H1 (cell line): Measurements from ENCODE around the gene RANBP17. TPM values are rescaled to one million over a fixed set of nuclear protein-coding genes. Genes with fewer than 3 reads are reported as not detected.

Experiments
- CTCF ChIA-PET: fragments of 300-600 bp; sonication (Branson Sonifier 250); formaldehyde crosslinking; loops from one replicate; lab custom pipeline; 2021; ENCODE audit not compliant: partially characterized antibody; lab: Charles Lee
- POLR2A ChIA-PET: fragments of 300-600 bp; sonication (Branson Sonifier 250); formaldehyde crosslinking; loops from one replicate; lab custom pipeline; 2021; ENCODE audit warnings: inconsistent platforms; ENCODE audit not compliant: partially characterized antibody; lab: Charles Lee
- DNase-seq, 2 experiments: peaks; one replicate each; pipeline versions ENCODE4 v3.0.0 to v3.0.0-alpha.2; 2010 to 2022; ENCODE audit warnings: low spot score in 2 of 2, low read depth in 1 of 2, mixed read lengths in 1 of 2
- FAIRE-seq: peaks from 2 replicates; lab custom pipeline; 2011; peaks lifted over from hg19 to GRCh38; lab: Jason Lieb, UNC
- H2AFZ ChIP-seq: 2 replicates; pipeline ENCODE4 v1.8.1; 2012; ENCODE audit warnings: low read length, inconsistent platforms
- H2AK5ac ChIP-seq: 2 replicates; pipeline ENCODE4 v1.6.1; 2013; ENCODE audit warnings: low read depth, low read length
- H2BK120ac ChIP-seq: replicated peaks from 2 replicates; pipeline ENCODE3; 2013; ENCODE audit warnings: low read depth, low read length, inconsistent platforms
- H2BK12ac ChIP-seq: 2 replicates; pipeline ENCODE4 v1.6.1; 2013; ENCODE audit warnings: low read depth, low read length
- H2BK15ac ChIP-seq: 2 replicates; pipeline ENCODE4 v1.6.1; 2013; ENCODE audit warnings: low read length
- H2BK20ac ChIP-seq: 2 replicates; pipeline ENCODE4 v1.6.1; 2013; ENCODE audit warnings: low read length
- H2BK5ac ChIP-seq: 2 replicates; pipeline ENCODE4 v1.6.1; 2013; ENCODE audit warnings: low read depth, low read length
- H3K14ac ChIP-seq: 2 replicates; pipeline ENCODE4 v1.6.1; 2013; ENCODE audit warnings: inconsistent platforms; ENCODE audit not compliant: insufficient read length
- H3K18ac ChIP-seq: 2 replicates; pipeline ENCODE4 v1.6.1; 2013; ENCODE audit warnings: low read length; ENCODE audit errors: extremely low read depth
- H3K23ac ChIP-seq: 2 replicates; pipeline ENCODE4 v1.6.1; 2013; ENCODE audit warnings: inconsistent platforms; ENCODE audit not compliant: insufficient read length
- H3K23me2 ChIP-seq: 2 replicates; pipeline ENCODE4 v1.6.1; 2013; ENCODE audit warnings: low read depth, low read length
- H3K27ac ChIP-seq: 2 replicates; pipeline ENCODE4 v1.6.1; 2011; ENCODE audit warnings: low read depth, low read length, inconsistent platforms
- H3K27me3 ChIP-seq, 4 experiments: replicated peaks in 1 of 4; 1 replicate in 1 of 4; 2 replicates in 3 of 4; pipeline versions ENCODE4 v1.6.1 to v1.8.1; 2011 to 2013; ENCODE audit warnings: low read length in 3 of 4, mild to moderate bottlenecking in 3 of 4, inconsistent platforms in 2 of 4, mixed read lengths in 2 of 4, moderate library complexity in 1 of 4; ENCODE audit not compliant: control insufficient read depth in 3 of 4, insufficient read depth in 3 of 4; ENCODE audit errors: extremely low read depth in 1 of 4
- H3K36me3 ChIP-seq, 4 experiments: 2 replicates each; pipeline versions ENCODE4 v1.6.1 to v1.8.1; 2011 to 2013; ENCODE audit warnings: mild to moderate bottlenecking in 4 of 4, low read length in 3 of 4, moderate library complexity in 2 of 4, control low read depth in 1 of 4, inconsistent platforms in 1 of 4; ENCODE audit not compliant: insufficient read depth in 4 of 4, control insufficient read depth in 2 of 4
- H3K4ac ChIP-seq: replicated peaks from 2 replicates; pipeline ENCODE3; 2013; ENCODE audit warnings: low read length, low read depth, mixed read lengths, inconsistent platforms; ENCODE audit not compliant: insufficient read length
- H3K4me1 ChIP-seq, 4 experiments: replicated peaks in 1 of 4; 1 replicate in 1 of 4; 2 replicates in 3 of 4; pipeline versions ENCODE4 v1.6.1 to v1.8.1; 2011 to 2013; ENCODE audit warnings: low read length in 3 of 4, inconsistent platforms in 2 of 4, mixed read lengths in 1 of 4; ENCODE audit not compliant: insufficient read depth in 4 of 4, control insufficient read depth in 3 of 4
- H3K4me2 ChIP-seq, 2 experiments: 2 replicates each; pipeline versions ENCODE4 v1.6.1 to v1.8.1; 2011 to 2013; ENCODE audit warnings: low read depth in 2 of 2, low read length in 2 of 2, control low read depth in 1 of 2, inconsistent platforms in 1 of 2, mild to moderate bottlenecking in 1 of 2; ENCODE audit not compliant: insufficient read depth in 1 of 2
- H3K4me3 ChIP-seq, 4 experiments: fragments of 200-600, 300-600 bp in 1 of 4; sonication (generic), shearing (Covaris generic), sonication (Bioruptor Twin) in 1 of 4; 2 replicates each; pipeline versions ENCODE4 v1.5.1 to v1.8.1; 2011 to 2016; ENCODE audit warnings: low read length in 4 of 4, low read depth in 3 of 4, control low read depth in 2 of 4, inconsistent platforms in 2 of 4, mild to moderate bottlenecking in 2 of 4, mixed read lengths in 1 of 4, moderate library complexity in 1 of 4; ENCODE audit not compliant: insufficient read depth in 2 of 4; ENCODE audit errors: extremely low read depth in 1 of 4
- H3K56ac ChIP-seq: replicated peaks from 2 replicates; pipeline ENCODE3; 2013; ENCODE audit warnings: low read depth, mild to moderate bottlenecking, mixed read lengths, low read length, inconsistent platforms; ENCODE audit not compliant: insufficient read length
- H3K79me1 ChIP-seq: 2 replicates; pipeline ENCODE4 v1.6.1; 2013; ENCODE audit warnings: low read depth, low read length, control low read depth
- H3K79me2 ChIP-seq, 2 experiments: 2 replicates each; pipeline versions ENCODE4 v1.6.1 to v1.8.1; 2012 to 2013; ENCODE audit warnings: low read length in 2 of 2, mild to moderate bottlenecking in 2 of 2, inconsistent platforms in 1 of 2; ENCODE audit not compliant: insufficient read depth in 2 of 2, control insufficient read depth in 1 of 2
- H3K9ac ChIP-seq, 4 experiments: replicated peaks in 1 of 4; 1 replicate in 1 of 4; 2 replicates in 3 of 4; pipeline versions ENCODE4 v1.6.1 to v1.8.1; 2011 to 2013; ENCODE audit warnings: low read depth in 3 of 4, low read length in 3 of 4, control low read depth in 2 of 4, mild to moderate bottlenecking in 2 of 4, moderate library complexity in 2 of 4, inconsistent platforms in 1 of 4; ENCODE audit errors: extremely low read depth in 1 of 4
- H3K9me3 ChIP-seq, 2 experiments: 2 replicates each; pipeline versions ENCODE4 v1.6.1 to v1.8.1; 2012 to 2013; ENCODE audit warnings: mild to moderate bottlenecking in 2 of 2, moderate library complexity in 2 of 2, control low read depth in 1 of 2, inconsistent platforms in 1 of 2, low read depth in 1 of 2, low read length in 1 of 2, mixed read lengths in 1 of 2; ENCODE audit not compliant: insufficient read depth in 2 of 2
- H4K20me1 ChIP-seq, 2 experiments: replicated peaks in 1 of 2; 2 replicates each; pipeline versions ENCODE3 to v1.8.1; 2011 to 2013; ENCODE audit warnings: inconsistent platforms in 2 of 2, low read length in 2 of 2, mild to moderate bottlenecking in 1 of 2; ENCODE audit not compliant: insufficient read depth in 2 of 2, control insufficient read depth in 1 of 2
- H4K5ac ChIP-seq: 2 replicates; pipeline ENCODE4 v1.6.1; 2013; ENCODE audit warnings: low read length, low read depth, mixed read lengths, inconsistent platforms; ENCODE audit not compliant: insufficient read length
- H4K8ac ChIP-seq: 2 replicates; pipeline ENCODE4 v1.8.0; 2013; ENCODE audit warnings: mild to moderate bottlenecking, moderate library complexity, low read length, inconsistent platforms; ENCODE audit not compliant: insufficient read depth; ENCODE audit errors: extremely low read depth
- H4K91ac ChIP-seq: replicated peaks from 2 replicates; pipeline ENCODE3; 2013; ENCODE audit warnings: low read length, mixed read lengths, inconsistent platforms; ENCODE audit not compliant: insufficient read length
- ASH2L ChIP-seq: fragments of 200-600, 300-600 bp; sonication (generic); IDR thresholded peaks from one replicate; pipeline ENCODE4 v1.7.1; 2017; ENCODE audit warnings: low read length
- CEBPB ChIP-seq: IDR thresholded peaks from 2 replicates; pipeline ENCODE4 v1.6.1; 2012; ENCODE audit warnings: low read depth, low read length
- CREB1 ChIP-seq: IDR thresholded peaks from 2 replicates; pipeline ENCODE4 v1.6.1; 2012; ENCODE audit warnings: inconsistent platforms
- CTCF ChIP-seq, 3 experiments: IDR thresholded peaks; 1 replicate in 2 of 3; 2 replicates in 1 of 3; pipeline versions ENCODE4 v1.5.1 to v1.6.1; 2011; ENCODE audit warnings: low read length in 3 of 3, mild to moderate bottlenecking in 3 of 3, inconsistent platforms in 2 of 3, low read depth in 1 of 3, moderate library complexity in 1 of 3; ENCODE audit not compliant: insufficient read depth in 1 of 3; ENCODE audit errors: control extremely low read depth in 1 of 3
- EZH2 ChIP-seq: fragments of 200-600 bp; sonication (generic); IDR thresholded peaks from 2 replicates; pipeline ENCODE4 v1.7.1; 2012; ENCODE audit warnings: low read depth, mild to moderate bottlenecking, moderate library complexity, low read length, inconsistent platforms; ENCODE audit not compliant: severe bottlenecking
- KDM1A ChIP-seq: fragments of 200-600, 300-600 bp; sonication (generic); IDR thresholded peaks from 2 replicates; pipeline ENCODE4 v1.7.1; 2016; ENCODE audit warnings: mild to moderate bottlenecking, low read length, borderline replicate concordance
- POU5F1 ChIP-seq: IDR thresholded peaks from 2 replicates; pipeline ENCODE4 v1.6.1; 2011; ENCODE audit warnings: low read depth, mild to moderate bottlenecking, low read length, moderate library complexity
- RAD21 ChIP-seq, 2 experiments: IDR thresholded peaks in 1 of 2; conservative IDR thresholded peaks in 1 of 2; 2 replicates each; pipeline ENCODE4 v1.6.1; 2011; ENCODE audit warnings: low read depth in 2 of 2, low read length in 2 of 2, improper control_type of control experiment in 1 of 2, inconsistent platforms in 1 of 2, mild to moderate bottlenecking in 1 of 2, moderate library complexity in 1 of 2
- RBBP5 ChIP-seq: IDR thresholded peaks from 2 replicates; pipeline ENCODE4 v1.7.1; 2012; ENCODE audit warnings: low read depth, mild to moderate bottlenecking, inconsistent platforms, low read length, moderate library complexity, borderline replicate concordance
- TAF1 ChIP-seq: IDR thresholded peaks from 2 replicates; pipeline ENCODE4 v1.6.1; 2011; ENCODE audit warnings: mild to moderate bottlenecking, low read depth, low read length
- TAF7 ChIP-seq: optimal IDR thresholded peaks from 2 replicates; pipeline ENCODE3; 2011; ENCODE audit warnings: low read depth, mild to moderate bottlenecking, inconsistent platforms, low read length, moderate library complexity, borderline replicate concordance
- YY1 ChIP-seq: IDR thresholded peaks from 2 replicates; pipeline ENCODE4 v1.6.1; 2011; ENCODE audit warnings: low read depth, mild to moderate bottlenecking, low read length
- WGBS, 2 experiments: shearing (Covaris generic) in 1 of 2; methylation state at CpG; one replicate each; pipeline versions ENCODE4 v1.1.6 to v1.1.7; 2013 to 2015; ENCODE audit warnings: low lambda C conversion rate in 2 of 2, mixed read lengths in 2 of 2, inconsistent platforms in 1 of 2, low coverage in 1 of 2, missing lambda C conversion rate in 1 of 2; ENCODE audit not compliant: insufficient replicate concordance in 2 of 2, insufficient coverage in 1 of 2, insufficient read length in 1 of 2; ENCODE audit errors: extremely low coverage in 1 of 2, missing lambda C conversion rate in 1 of 2; 5-methylcytosine and 5-hydroxymethylcytosine counted together
- polyA plus RNA-seq, 7 experiments: library from polyadenylated mRNA; depleted of rRNA in 3 of 7; stranded (reverse) in 5 of 7; unstranded in 2 of 7; fragments of >200 nt in 5 of 7; fragments of 200-250 nt in 2 of 7; gene quantifications; 1 replicate in 5 of 7; 2 replicates in 1 of 7; 4 replicates in 1 of 7; pipeline versions ENCODE4 v1.2.1 to v1.2.3, GENCODE V29; 2011 to 2013; ENCODE audit warnings: missing spikeins in 2 of 7, mixed read lengths in 2 of 7
- total RNA-seq: library from RNA; stranded (reverse); fragmentation: NEBNext Ultra II Directional; extraction: Animal tissue kit (Norgen Biotek cat#: 25700); gene quantifications from 2 replicates; pipeline ENCODE4 v1.2.1, GENCODE V29; 2021

The RANBP17 gene
- total and polyA plus RNA-seq, 2 of the 8 experiments (the other 6 are each of a cell fraction or from before 2014, with no cell fraction given): 8.6 to 21.3 TPM

DNA sequence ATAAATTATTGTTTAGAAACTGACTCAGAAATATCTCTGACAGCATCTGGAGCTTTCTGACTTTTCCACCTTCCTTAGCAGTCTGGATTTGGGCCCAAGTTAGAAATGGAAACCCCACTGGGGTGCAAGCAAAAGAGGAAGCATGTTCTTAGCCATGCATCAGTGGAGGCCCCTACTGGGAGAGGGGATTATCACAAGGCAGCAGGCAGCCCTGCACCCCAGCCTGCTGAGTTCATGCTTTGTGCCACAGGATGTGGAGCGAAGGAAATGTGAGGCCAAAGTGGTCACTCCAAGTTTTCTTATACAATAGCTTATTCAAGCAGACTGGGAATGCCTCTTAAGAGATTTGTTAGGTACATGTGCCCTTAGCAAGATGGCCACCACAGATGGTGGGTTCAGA, 300.8 kb downstream of the RANBP17 start:
- H3K27ac ChIP-seq: no peak overlapping the region
- DNase-seq (peak; percentile 39 to 72), FAIRE-seq (peak; percentile 80)
- no peaks in the 10 kb centered on the region for H3K27me3 ChIP-seq
- no peak overlapping the region for H2BK120ac ChIP-seq
- no peak overlapping the region for H2BK20ac ChIP-seq
- no peaks in the 10 kb centered on the region for H3K36me3 ChIP-seq
- WGBS, 2 experiments: 57% methylated on average over 1 of the region's 1 CpG; no CpG with 5 or more reads in 1 of the 2 experiments
- H4K8ac ChIP-seq: no peak overlapping the region
- ChIA-PET POLR2A (no interaction called here), CTCF (interaction anchor here (0.6 to 2.1 kb wide), 25 partner anchors 10 to 371 kb away, joined by 3 to 10 read pairs (median 4); no protein-coding TSS in a partner anchor)
- no peaks in the 10 kb centered on the region for H3K23me2 ChIP-seq
- H3K9me3 ChIP-seq: no peaks in the 10 kb centered on the region
- peaks cover 0 to 1% of the 10 kb centered on the region in 2 experiments for H4K20me1 ChIP-seq
- no peak overlapping the region for H2BK5ac ChIP-seq
- H4K91ac ChIP-seq: no peak overlapping the region
- no peak overlapping the region for H2BK15ac ChIP-seq
- H3K79me1 ChIP-seq: no peaks in the 10 kb centered on the region
- H3K9ac ChIP-seq: no peak overlapping the region
- no peak overlapping the region for H3K18ac ChIP-seq
- no peak overlapping the region for H2BK12ac ChIP-seq
- no peak overlapping the region for H3K4me2 ChIP-seq
- H3K56ac ChIP-seq: no peak overlapping the region
- no peak overlapping the region for H2AK5ac ChIP-seq
- peaks cover 0 to 5% (median 0%) of the 10 kb centered on the region in 4 experiments; a peak in 1 of 7 replicates for H3K4me1 ChIP-seq
- no peak overlapping the region for H4K5ac ChIP-seq
- H2AFZ ChIP-seq: no peak overlapping the region
- no peak overlapping the region for H3K14ac ChIP-seq
- H3K79me2 ChIP-seq: no peaks in the 10 kb centered on the region
- H3K4ac ChIP-seq: no peak overlapping the region
- no peak overlapping the region for H3K23ac ChIP-seq
- no peak overlapping the region for H3K4me3 ChIP-seq
- TF ChIP-seq CTCF (IDR thresholded peaks at IDR 0.05; ENCODE audit: control extremely low read depth in 1 of 3, insufficient read depth in 1 of 3, low read depth in 1 of 3, low read length in 3 of 3) (peak; percentile 61 to 85 (median 80)), ASH2L (no peak), CEBPB (no peak), KDM1A (no peak), EZH2 (no peak), RAD21 (IDR thresholded peaks at IDR 0.05 in 1 of 2, conservative IDR thresholded peaks at IDR 0.05 in 1 of 2; ENCODE audit: low read depth in 2 of 2, low read length in 2 of 2) (peak; percentile 70 to 80), CREB1 (0 out of 2 replicates have a peak, but pooled peaks have one; percentile 36), TAF1 (no peak), YY1 (0 out of 2 replicates have a peak, but pooled peaks have one; percentile 12), RBBP5 (no peak), POU5F1 (no peak), TAF7 (no peak)
